GM18870 (cell line): ENCODE data around the gene TIE1.

Source experiments
- ATAC-seq: cut with Tn5 transposase; IDR thresholded peaks from one replicate; pipeline ENCODE4 v1.9.1; 2021; ENCODE audit warnings: moderate library complexity; ENCODE audit not compliant: unreplicated experiment

The TIE1 gene

GRCh38 chr1:43300378-43301094, at the start of gene TIE1:
Gene TIE1 (plus strand): TSS chr1:43300982. CDS start chr1:43301072, 90 bp downstream.
- no peak for ATAC-seq

DNA sequence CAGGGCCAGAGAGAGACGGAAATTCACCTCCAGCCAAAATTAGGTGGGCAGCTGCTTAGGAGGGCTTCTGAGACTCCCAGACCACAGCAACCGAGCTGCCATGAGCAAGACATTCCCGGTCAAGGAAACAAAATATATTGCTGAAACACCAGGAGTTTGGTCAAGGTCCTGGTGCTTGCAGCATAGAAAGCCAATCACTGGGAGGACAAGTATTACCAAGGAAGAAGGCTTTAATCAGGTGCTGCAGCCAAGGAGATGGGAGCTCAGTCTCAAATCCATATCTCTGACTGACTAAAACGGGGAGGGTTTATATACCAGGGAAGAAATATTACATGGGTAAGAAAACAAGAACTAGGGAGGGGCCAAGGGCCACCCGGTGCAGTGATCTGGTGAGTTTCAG, 49.8 kb upstream of the TIE1 start:
- ATAC-seq: no peak

GRCh38 chr1:43252225-43252624, 48.6 kb upstream of the TIE1 start:
- no peak for ATAC-seq

DNA sequence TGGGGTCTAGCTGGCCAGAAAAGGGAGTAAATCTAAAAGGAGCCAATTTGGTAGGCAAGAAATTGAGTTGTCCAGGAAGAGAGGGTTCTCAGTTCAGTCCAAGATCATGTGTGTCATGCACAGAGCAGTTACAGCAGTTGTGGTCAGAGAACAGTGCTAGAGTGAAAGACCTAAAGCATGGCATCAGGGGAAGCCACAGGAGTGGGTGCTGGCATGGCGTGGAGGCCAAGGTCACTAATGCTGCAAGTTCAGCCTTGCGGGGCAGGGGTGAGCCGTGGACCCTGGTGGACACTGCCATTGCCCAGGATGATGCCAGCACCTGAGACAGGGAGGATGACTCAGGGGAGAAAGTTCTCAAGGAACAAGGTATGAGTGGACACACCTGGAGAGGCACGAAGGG, 47.6 kb upstream of the TIE1 start:
- ATAC-seq: no peak

DNA sequence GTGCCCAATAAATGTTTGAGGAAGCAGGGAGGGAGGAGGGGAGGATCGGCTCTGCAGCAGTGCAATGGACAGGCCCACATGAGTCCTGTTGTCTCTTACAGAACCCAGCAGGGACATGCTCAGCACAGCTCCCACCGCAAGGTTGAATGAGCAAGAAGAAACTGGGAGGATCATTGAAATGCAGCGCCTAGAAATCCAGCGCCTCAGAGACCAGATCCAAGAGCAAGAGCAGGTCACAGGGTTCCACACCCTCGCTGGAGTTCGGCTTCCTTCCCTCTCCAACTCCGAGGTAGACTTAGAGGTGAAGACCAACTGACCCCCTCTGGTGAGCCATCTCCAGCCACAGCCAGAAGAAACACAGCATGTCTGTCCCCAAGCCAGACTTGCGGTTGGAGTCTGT, 46.9 kb upstream of the TIE1 start:
- ATAC-seq: no peak

- no peak for ATAC-seq
Measured at GRCh38 chr1:43255438-43256210, 45.2 kb upstream of the TIE1 start.

DNA sequence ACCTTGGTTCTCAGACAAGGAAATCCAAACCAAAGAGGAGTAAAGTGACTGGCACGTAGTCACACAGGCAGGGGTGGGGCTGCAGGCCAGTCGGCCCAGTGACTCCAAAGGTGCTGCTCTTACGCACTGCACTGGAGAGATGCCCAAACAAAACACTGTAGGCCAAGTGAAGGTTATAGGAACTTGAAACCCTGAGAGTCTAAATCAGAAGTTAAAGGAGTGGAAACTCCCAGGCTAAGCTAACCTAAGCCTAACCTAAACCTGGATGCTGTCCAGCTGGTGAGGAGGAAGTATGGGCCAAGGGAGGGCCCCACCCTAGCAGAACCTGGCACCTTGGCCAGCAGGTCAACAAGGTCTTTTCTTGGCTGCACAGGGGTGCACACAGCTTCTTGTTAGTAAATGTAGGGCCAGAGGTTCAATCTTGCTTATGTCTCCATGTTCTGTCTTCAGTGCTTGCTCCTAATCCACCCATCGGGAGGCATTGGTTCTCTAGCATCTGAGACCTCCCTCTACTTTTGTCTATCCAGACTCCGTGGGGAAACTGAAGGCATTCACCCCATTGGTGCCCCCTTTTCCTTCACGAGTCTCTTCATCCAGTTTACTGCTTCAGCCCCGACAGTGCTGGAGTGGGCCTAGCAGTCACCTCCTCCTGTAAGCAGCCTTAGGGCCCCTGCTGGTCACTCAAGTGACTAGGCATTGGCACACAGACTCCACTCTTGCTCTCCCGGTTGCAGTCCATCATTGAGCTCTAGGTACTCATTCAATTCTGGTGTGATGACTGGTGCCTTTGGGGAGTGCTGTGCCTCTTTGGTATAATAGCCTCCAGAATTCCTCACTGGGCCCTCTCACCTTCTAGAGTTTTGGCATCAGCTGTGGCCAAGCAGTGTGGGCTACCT, 43.9 kb upstream of the TIE1 start:
- no peak for ATAC-seq

DNA sequence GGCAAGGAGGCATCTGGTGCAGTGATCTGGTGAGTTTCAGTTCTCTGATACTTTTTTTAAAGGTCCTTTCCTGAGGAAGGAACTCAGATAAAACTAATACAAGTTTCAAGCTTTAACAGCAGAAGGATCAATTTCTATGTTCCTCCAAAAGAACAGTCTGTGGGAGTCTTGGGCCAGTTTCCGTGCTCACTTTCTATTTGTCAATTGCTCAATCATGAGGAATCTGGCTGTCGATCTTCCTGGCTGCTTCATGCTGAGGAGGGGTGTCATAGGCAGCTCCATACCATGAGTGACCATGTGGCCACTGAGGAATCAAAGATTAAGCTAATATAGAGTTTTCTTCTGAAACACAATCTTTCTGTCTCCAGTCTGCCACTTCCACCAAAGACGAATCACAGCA, 42.4 kb upstream of the TIE1 start:
- no peak for ATAC-seq

- no peak for ATAC-seq
Measured at GRCh38 chr1:43265431-43265830, 35.4 kb upstream of the TIE1 start.

DNA sequence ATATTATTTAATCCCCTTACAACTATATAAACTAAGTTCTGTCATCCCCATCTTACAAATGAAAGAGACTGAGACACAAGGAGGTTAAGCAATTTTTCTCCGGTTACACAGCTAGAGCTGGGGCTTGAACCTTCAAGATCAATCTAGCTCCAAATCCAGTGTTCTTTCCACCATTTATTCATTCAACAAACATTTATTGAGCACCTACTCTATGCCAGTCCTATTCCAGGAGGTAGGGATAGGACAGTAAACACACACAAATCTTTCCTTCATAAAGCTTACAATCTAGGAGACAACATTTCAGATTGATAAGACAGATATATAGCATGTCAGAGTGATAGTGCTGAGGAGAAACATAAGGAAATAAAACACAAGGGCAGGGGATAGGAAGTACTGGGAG, 33.9 kb upstream of the TIE1 start:
- no peak for ATAC-seq

DNA sequence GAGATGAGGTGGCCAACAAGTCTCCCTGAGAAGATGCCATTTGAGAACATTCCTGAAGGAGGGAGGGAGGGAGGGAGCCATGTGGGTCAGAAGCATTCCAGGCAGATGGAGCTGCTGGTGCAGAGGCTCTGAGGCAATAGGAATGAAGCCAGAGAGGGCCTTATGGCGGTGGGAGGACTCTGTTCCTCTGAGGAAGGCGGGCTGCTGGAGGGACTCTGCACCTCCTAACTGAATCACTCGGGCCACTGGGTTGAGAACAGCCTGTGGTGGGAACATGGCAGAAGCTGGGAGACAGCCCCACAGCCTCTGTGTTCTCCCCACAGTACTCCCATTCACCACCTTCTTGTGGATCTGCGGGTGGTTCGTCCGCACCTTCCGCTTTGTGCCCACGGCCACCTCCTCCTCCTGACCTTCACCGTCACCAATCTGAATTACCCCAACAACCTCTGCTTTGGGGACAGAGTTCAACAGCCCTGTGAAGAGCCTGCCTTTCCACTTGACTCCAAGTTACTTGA, 33.4 kb upstream of the TIE1 start:
- no peak for ATAC-seq

DNA sequence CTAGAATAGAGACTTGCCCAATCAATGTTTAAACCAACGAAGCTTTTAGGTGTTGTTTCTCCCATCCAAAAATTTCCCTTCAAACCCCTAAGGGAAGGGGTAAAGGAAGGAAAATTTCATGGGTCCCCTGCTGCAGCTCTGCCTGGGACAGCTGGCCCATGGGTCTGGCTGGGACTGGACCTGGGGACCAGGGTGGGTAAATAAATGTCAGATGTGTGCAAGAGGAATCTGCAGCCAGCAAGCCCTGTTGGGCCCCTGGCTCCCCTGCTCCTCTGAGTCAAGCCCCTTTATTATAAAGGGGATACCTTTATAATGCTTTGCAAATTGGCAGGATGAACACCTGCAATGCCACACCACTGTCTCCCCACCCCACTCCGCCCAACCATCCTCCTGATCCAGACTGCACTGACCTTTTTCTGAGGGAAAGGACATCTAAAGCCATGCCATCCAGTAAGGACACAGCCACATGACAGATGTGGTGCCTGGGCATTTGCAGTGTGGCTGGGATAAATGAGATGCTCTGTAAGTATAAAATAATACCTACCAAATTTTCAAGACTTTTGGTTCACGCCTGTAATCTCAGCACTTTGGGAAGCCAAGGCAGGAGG, 32.9 kb upstream of the TIE1 start:
- ATAC-seq: no peak

DNA sequence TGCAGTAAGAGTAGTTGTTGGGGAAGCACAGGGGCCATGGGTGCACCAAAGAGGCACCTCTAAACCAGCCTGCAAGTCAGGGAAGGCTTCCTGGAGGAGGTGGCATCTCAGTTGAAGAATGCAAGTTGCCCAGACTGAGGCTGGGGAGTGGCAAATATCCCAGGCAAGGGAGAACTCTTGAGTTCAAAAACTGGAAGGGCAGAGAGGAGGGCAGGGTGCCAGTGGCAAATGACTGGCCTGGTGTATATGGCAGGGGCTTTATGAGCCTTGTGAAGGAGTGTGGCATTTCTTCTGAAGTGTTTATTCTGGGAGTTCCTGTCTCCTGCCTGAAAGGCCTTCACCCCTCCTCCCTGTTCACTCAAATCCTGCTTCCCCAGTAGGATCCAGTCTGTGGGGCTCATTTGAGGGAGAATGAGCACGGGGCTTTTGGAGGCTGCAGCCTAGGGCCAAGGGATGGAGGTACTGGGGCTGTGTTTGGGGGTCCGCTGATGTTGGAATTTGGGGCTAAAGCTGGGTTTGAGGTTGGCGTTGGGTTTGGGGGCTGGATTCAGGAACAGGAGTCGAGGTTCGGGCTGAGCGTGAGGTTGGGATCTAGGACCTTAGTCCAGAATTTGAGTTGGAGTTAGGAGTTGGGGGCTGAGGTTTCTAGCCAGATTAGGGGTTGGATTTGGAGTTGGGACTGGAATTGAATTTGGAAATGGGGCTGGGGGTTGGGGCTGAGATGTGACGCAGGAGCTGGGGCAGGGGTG, 31.0 kb upstream of the TIE1 start, which contains the start of gene TMEM125:
TSS of gene TMEM125 (plus strand) at position 357 of the 749 bp plus-strand sequence. CDS start 2,740 bp downstream, outside the sequence.
- ATAC-seq: no peak

- no peak for ATAC-seq
Measured at GRCh38 chr1:43270421-43271095, 30.2 kb upstream of the TIE1 start.

DNA sequence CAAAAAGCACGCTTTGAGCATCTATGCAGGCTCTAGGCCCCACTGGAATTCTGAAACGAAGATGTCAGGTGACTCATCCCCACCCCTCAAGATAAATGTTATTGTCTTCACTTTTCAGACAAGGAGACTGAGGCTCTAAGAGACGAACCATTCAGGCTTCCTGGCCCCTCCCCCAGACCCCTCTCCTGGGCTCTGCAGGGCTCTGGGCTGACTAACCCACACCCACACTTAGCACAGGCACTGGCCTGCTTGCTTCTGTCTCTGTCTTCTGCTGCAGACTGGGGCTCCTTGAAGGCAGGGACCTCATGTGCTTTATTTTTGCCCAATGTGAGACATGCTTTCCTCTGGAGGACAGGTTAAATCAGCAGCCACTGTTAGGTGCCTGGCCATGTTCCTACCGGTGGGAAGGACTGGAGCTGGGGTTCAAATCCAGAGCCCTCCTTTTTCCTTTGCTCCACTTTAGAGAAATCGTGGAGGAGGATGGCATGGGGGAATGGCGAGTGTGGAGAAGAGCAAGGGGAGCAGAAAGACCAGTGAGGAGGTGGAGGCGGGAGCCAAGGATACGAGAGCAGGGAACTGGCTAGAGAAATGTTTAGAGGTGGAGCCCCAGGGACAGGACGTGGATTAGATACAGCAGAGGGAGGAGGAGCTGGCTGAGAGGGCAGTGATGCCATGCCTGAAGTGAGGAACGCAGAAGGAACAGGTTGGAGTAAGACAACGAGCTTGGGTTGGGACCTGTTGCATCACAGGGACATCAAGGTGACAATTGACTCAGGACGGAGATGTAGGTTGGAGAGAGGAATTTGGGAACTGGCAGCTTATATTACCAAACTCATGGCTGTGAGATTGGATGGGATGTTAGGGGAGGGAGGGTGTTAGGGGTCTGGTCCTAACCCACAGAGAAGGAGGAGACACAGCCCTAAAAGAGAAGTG, 29.3 kb upstream of the TIE1 start:
- no peak for ATAC-seq

GRCh38 chr1:43272161-43272560, 28.6 kb upstream of the TIE1 start:
- no peak for ATAC-seq

- no peak for ATAC-seq
Measured at GRCh38 chr1:43272576-43273571, 27.9 kb upstream of the TIE1 start.
